GM12864 (cell line): ENCODE data around the gene WDR11.

ENCODE experiments used
- DNase-seq: peaks from one replicate; pipeline ENCODE4 v3.0.0-alpha.2; 2011; ENCODE audit warnings: low read depth
- H3K4me3 ChIP-seq: 2 replicates; pipeline ENCODE4 v1.5.1; 2011; ENCODE audit warnings: mild to moderate bottlenecking, low read depth, low read length, control low read depth
- CTCF ChIP-seq: IDR thresholded peaks from 2 replicates; pipeline ENCODE4 v1.5.1; 2011; ENCODE audit warnings: low read depth, mild to moderate bottlenecking, moderate library complexity, low read length, control low read depth, inconsistent platforms; ENCODE audit errors: missing control alignments

WDR11 gene

DNA sequence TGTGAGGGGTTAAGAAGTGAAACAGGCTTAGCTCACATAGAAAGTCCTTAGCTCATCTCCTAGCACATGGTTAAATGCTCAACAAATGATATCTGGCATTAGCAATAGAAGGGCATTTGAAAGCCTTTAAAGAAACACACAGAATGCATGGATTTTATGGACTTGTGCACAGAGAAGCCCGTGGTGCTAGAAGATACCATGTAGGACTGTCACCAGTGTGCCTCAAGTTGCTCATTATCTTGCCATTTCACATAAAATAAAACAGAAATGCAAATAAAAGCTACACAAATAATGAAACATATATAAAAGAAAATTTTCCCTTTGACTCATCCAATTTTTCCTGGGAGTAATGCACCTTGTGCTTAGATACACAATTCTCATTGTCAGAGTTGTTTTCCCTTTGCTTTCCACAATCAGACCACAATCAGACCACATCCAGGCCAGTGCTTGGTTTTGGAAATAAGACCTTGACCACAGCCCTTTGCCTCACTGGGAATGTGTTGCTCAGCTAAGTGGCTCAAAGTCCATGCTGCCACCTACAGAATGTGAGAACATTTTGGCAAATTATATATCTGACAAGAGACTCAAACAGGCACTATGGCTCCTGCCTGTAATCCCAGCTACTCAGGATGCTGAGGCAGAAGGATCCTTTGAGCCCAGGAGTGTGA is 9.5 kb upstream of the WDR11 start:
- TF ChIP-seq CTCF, result no peak
- no peak overlapping the region for H3K4me3 ChIP-seq
- DNase-seq, result no peak

GRCh38 chr10:120854388-120854787 is 3.2 kb downstream of the WDR11 start:
- TF ChIP-seq CTCF, result no peak
- DNase-seq, result no peak
- no peak overlapping the region for H3K4me3 ChIP-seq

- H3K4me3 ChIP-seq, result no peak overlapping the region
- no peak for DNase-seq
- TF ChIP-seq CTCF, result no peak
These were observed 10.2 kb downstream of the WDR11 start for GRCh38 chr10:120861178-120861855.

GRCh38 chr10:120873741-120874140 is 22.6 kb downstream of the WDR11 start:
- no peak for TF ChIP-seq CTCF

DNA sequence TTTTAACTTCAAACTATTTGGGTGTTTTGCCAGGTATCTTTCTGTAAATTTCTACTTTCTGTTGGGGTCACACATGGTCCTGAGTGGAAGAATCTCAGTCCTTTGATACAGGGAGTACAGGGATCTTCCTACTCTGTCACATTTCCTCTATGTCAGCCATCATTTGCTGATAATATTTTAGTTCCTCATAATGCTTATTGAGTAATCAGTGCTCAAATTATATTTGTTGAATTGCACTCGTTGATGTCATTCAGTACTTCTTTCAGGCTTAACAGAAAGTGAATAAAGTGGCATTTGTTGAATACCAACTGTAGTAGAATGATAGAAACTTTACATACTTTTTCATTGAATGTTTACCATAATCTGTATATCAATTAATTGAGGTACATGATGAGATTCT is 31.9 kb downstream of the WDR11 start:
- no peak overlapping the region for H3K4me3 ChIP-seq
- no peak for DNase-seq
- no peak for TF ChIP-seq CTCF

More at GRCh38 chr10:120873741-120874140, 22.6 kb downstream of the WDR11 start:
- DNase-seq, result no peak
- no peak overlapping the region for H3K4me3 ChIP-seq

GRCh38 chr10:120887482-120887881 is 36.3 kb downstream of the WDR11 start:
- TF ChIP-seq CTCF, result no peak
- no peak for DNase-seq
- H3K4me3 ChIP-seq, result no peak overlapping the region

- TF ChIP-seq CTCF, result no peak
- no peak for DNase-seq
- H3K4me3 ChIP-seq, result no peak overlapping the region
These were observed 40.2 kb downstream of the WDR11 start for GRCh38 chr10:120891365-120891764.
